NCI-H748 (cell line): ENCODE data around the gene DHRS12.
"Not testable (repeated sequence)": the region's sequence is repeated elsewhere in the genome, so short reads cannot be mapped to it uniquely, and the experiment has no call there.

Experiments used
- DNase-seq: peaks from one replicate; lab custom pipeline; 2025; ENCODE audit not compliant: unreplicated experiment; lab: John Stamatoyannopoulos, UW

Gene DHRS12

GRCh38 chr13:51828730-51829567 lies 25.0 kb upstream of the DHRS12 start:
- no peak for DNase-seq

- DNase-seq: no peak
These were observed 23.3 kb upstream of the DHRS12 start for GRCh38 chr13:51827254-51827653.

- DNase-seq: no peak
These were observed 22.6 kb upstream of the DHRS12 start for GRCh38 chr13:51826606-51827005.

- no peak for DNase-seq
These were observed 21.8 kb upstream of the DHRS12 start for GRCh38 chr13:51825681-51826254.

- no peak for DNase-seq
These were observed 21.2 kb upstream of the DHRS12 start for GRCh38 chr13:51825165-51825592.

- not testable (repeated sequence) for DNase-seq
These were observed 20.7 kb upstream of the DHRS12 start for GRCh38 chr13:51824712-51825111.

GRCh38 chr13:51823863-51824262 lies 19.9 kb upstream of the DHRS12 start:
- DNase-seq: no peak

- no peak for DNase-seq
These were observed 19.4 kb upstream of the DHRS12 start for GRCh38 chr13:51823359-51823758.

GRCh38 chr13:51822106-51822815 lies 18.3 kb upstream of the DHRS12 start:
- DNase-seq: no peak

- DNase-seq: no peak
These were observed 17.6 kb upstream of the DHRS12 start for GRCh38 chr13:51821606-51822005.

GRCh38 chr13:51820016-51820597 lies 16.1 kb upstream of the DHRS12 start:
- no peak for DNase-seq

- DNase-seq: no peak
These were observed 15.6 kb upstream of the DHRS12 start for GRCh38 chr13:51819544-51819943.

- DNase-seq: no peak
These were observed 15.0 kb upstream of the DHRS12 start for GRCh38 chr13:51818781-51819511.

- no peak for DNase-seq
These were observed 14.3 kb upstream of the DHRS12 start for GRCh38 chr13:51818276-51818675.

GRCh38 chr13:51817717-51818116 lies 13.8 kb upstream of the DHRS12 start:
- no peak for DNase-seq

GRCh38 chr13:51816604-51817249 lies 12.8 kb upstream of the DHRS12 start:
- peak; percentile 40 for DNase-seq

- no peak for DNase-seq
These were observed 11.9 kb upstream of the DHRS12 start for GRCh38 chr13:51815848-51816247.

- peak; percentile 75 for DNase-seq
These were observed 11.1 kb upstream of the DHRS12 start for GRCh38 chr13:51814825-51815650.

- no peak for DNase-seq
These were observed 10.1 kb upstream of the DHRS12 start for GRCh38 chr13:51814071-51814470.
